Right lobe of liver (tissue), 4 donors: Measurements from ENCODE around the gene NHLRC1.

Source experiments
- POLR2A ChIP-seq: fragments of 450-650 bp; IDR thresholded peaks from one replicate; pipeline ENCODE4 v1.6.1; 2017; ENCODE audit warnings: antibody characterized with exemption, mild to moderate bottlenecking
- TF ChIP-seq, protein P1 (sequence below), 4 donors: fragments of 200-600 bp in 3 of 4; fragments of 450-650 bp in 1 of 4; IDR thresholded peaks; one replicate each; pipeline versions ENCODE4 v1.5.1 to v1.8.0; 2016 to 2022; ENCODE audit warnings: antibody characterized with exemption in 4 of 4, mild to moderate bottlenecking in 2 of 4
- donor health status: DM: no; HTN: no; CAD: no.
- donor health status: DM: no; HTN: no; CAD: no.
- donor health status: DM: no; HTN: yes; CAD: no.

- TF ChIP-seq POLR2A = no peak
- TF ChIP-seq, protein P1, sequence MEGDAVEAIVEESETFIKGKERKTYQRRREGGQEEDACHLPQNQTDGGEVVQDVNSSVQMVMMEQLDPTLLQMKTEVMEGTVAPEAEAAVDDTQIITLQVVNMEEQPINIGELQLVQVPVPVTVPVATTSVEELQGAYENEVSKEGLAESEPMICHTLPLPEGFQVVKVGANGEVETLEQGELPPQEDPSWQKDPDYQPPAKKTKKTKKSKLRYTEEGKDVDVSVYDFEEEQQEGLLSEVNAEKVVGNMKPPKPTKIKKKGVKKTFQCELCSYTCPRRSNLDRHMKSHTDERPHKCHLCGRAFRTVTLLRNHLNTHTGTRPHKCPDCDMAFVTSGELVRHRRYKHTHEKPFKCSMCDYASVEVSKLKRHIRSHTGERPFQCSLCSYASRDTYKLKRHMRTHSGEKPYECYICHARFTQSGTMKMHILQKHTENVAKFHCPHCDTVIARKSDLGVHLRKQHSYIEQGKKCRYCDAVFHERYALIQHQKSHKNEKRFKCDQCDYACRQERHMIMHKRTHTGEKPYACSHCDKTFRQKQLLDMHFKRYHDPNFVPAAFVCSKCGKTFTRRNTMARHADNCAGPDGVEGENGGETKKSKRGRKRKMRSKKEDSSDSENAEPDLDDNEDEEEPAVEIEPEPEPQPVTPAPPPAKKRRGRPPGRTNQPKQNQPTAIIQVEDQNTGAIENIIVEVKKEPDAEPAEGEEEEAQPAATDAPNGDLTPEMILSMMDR (IDR thresholded peaks at IDR 0.05) = no peak
Observed at GRCh38 chr6:18101271-18101670, 21.2 kb downstream of the NHLRC1 start.
